Smooth muscle cell of the brain vasculature (primary cell): ENCODE measurements around the gene DDX54.
"Not testable (repeated sequence)": the region's sequence is repeated elsewhere in the genome, so short reads cannot be mapped to it uniquely, and the experiment has no call there.

Source experiments
- DNase-seq: peaks from one replicate; pipeline ENCODE4 v3.0.0-alpha.2; 2012; ENCODE audit warnings: low read depth, low spot score

Gene DDX54

DNA sequence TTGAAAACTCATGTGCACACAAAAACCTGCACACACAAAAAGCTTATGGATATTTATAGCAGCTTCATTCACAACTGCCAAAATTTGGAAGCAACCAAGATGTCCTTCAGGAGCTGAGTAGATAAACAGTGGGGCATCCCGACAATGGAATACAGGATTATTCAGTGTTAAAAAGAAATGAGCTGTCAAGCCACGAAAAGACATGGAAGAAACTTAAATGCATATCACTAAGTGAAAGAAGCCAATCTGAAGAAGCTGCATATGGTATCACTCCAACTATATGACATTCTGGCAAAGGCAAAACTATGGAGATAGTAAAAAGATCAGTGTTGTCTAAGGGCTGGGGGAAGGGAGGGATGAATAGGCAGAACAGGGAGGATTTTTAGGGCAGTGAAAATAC lies 30.7 kb upstream of the DDX54 start:
- DNase-seq = no peak

DNA sequence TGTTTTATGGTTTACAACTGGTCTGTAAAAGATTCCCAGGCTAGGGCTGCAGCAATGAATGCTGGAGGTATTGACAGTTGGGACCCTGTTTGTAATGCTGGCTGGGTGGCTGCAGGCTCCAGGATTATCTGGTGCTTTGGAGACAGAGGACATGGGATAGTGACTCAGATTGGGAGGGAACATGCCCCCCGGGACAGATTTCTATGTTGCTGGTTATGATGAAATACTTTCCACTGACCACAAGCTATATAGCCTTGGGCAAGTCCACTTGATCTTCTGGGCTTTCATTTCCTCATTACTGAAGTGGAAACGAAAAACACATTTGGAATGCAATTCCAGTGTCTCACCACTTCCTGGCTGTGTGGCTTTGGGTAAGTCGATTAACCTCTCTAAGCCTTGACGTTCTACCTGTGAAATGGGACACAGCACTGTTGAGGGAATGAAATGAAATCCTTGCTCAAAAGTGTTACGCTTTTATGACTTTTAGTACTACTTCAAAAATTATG lies 29.7 kb upstream of the DDX54 start:
- no peak for DNase-seq

DNA sequence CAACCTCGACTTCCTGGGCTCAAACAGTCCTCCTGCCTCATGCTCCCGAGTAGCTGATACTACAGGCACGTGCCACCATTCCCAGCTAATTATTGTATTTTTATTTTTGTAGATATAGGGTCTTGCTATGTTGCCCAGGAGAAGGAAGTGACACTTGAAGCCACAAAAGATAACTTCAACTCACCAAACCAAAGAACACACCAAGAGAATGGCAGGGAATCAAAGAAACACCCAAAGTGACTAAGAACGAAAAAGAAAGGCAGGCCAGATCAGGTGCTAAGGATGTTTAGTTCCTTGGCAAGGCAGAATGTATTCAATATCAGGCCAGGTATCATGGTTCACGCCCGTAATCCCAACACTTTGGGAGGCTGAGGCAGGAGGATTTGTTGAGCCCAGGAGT lies 25.9 kb upstream of the DDX54 start:
- DNase-seq = no peak

DNA sequence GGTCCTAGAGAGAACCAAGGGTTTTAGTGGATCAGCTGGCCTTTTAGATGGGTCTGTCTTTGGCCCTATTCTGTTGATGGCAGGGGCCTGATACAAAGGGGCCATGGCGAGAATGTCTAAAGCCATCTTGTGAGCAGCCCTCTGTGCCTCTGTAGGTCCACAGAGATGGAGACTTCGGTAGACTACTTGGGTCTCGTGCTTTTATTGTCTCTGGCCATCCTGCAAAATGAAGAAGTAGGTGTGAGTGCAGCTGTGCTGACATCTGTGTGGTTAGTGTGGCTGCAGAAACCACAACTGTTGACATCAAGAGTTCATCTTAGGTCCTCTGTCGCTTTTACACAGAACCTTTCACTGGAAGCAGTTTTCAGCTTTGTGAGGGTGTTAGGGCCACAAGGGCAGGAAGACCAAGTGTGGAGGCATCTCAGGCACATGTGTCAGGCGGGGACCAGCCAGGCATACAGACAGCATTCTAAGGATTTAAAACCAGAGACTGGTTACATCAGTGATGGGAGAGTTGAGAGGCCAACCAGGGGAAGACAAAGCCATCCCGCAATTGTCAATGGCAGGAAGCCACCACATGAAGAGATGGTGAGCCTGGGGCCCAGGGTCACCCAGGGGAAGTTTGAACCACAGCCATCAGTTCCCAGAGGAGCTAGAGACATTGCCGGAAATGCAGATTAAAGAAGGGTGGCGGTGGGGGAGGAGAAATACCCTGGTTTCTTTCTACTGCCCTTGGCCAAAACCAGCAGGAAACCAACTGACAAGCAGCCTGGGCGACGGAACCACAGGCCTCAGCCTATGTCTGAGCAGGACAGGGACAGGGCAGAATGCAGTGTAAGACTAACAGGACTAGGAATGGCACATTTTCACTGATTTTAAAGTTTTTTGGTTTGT lies 23.0 kb upstream of the DDX54 start:
- no peak for DNase-seq

DNA sequence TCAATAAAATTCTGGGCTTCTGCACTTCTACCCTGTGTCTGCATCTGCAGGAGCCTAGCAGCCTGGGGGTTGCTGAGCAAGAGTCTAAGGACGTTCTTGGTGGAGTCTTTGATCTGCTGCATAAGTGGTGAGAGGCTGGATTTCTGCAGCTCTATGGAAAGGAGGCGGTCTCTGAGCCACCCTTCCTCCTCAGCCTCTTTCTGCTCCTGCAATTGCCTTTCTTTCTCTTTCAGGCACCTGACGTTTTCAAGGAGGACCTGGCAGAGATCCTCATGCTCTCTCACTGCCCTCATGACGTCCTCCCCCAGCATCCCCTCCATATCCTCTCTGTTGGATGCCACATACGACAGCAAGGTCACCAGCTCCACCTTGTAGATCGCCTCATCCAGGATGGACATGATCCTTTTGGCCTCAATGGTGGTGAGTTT lies 22.3 kb upstream of the DDX54 start:
- no peak for DNase-seq

DNA sequence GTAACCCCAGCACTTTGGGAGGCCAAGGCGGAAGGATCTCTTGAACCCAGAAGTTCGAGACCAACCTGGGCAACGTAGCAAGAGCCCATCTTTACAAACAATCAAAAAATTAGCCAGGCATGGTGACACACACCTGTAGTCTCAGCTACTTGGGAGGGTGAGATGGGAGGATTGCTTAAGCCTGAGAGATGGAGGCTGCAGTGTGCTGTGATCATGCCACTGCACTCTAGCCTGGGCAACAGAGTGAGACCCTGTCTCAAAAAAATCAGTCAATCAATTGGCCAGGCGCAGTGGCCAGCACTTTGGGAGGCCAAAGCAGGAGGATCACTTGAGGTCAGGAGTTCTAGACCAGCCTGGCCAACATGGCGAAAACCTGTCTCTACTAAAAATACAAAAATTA lies 21.5 kb upstream of the DDX54 start:
- DNase-seq = not testable (repeated sequence)

DNA sequence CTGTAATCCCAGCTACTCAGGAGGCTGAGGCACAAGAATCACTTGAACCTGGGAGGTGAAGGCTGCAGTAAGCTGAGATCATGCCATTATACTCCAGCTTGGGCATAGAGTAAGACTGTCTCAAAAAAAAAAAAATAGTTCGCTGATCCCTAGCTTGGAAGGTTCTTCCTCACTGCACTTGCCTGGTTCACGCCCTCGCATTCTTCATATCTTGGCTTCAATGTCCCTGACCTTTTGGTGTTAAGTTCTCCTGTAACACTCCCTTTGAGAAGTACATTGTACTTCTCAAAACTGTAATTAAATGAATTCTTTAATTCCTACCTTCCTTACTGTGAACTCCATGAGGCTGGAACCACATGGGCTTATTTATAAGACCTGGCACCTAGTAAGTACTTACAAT lies 19.5 kb upstream of the DDX54 start:
- no peak for DNase-seq

DNA sequence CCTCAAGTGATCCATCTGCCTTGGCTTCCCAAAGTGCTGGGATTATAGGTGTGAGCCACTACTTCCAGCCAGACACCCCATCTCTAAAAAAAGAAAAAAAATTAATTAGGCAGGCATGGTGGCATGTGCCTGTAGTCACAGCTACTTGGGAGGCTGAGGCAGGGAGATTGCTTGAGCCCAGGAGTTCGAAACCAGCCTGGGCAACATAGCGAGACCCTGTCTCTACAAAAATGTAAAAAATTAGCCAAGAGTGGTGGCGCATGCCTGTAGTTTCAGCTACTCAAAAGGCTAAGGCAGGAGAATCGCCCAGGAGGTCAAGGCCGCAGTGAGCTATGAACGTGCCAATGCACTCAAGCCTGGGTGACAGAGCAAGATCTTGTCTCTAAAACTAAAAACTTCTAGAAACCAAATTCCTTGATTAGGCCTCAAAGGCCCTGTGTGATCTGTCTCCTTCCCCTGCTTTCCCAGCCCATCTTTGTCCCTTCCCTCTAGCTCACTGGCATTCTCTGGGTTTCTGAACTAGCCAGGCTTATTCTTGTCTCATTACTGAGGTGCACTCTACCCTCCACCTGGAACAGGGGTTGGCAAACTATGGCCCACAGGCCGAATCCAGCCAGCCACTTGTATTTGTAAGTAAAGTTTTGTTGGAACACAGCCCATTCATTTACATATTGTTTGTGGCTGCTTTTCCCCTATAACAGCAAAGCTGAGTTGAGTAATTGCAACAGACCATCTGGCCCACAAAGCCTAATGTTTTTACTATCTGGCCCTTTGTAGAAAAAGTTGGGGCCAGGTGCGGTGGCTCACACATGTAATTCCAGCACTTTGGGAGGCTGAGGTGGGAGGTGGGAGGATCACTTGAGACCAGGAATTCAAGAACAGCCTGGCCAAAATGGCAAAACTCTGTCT lies 18.8 kb upstream of the DDX54 start:
- DNase-seq = no peak

DNA sequence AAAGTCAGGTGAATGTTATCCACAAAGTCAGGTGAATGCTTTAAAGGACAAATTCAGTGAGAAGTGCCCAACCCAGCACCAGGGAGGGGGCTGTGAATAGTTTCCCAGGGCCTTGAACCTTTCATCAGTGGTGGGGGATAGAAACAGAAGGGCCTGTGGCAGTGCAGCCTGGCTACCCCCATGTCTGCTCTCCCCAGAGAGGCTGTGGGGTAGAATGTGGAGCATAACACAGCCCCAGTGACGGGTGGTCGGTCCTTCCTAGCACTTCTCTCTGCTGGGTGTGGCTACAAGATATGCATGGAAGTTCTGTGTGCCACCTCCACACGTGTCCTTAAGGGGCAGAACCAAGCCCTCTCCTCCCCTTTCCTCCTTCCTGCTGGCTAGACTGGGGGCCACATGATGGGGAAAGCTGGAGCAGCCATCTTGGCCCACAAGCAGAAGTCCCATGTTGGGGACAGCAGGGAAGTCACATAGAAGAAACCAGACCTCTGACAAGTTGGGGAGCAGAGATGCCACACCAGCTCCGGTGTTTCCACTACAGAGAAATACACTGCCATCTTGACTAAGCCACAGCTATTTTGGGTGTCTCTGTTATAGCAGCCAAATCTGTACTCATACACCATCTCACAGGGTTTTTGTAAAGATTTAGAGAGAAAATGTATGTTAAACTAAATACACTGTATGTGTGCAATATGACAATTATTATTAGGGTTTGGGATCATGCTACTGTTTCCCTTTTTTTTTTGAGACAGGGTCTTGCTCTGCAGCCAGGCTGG lies 17.2 kb upstream of the DDX54 start:
- no peak for DNase-seq

DNA sequence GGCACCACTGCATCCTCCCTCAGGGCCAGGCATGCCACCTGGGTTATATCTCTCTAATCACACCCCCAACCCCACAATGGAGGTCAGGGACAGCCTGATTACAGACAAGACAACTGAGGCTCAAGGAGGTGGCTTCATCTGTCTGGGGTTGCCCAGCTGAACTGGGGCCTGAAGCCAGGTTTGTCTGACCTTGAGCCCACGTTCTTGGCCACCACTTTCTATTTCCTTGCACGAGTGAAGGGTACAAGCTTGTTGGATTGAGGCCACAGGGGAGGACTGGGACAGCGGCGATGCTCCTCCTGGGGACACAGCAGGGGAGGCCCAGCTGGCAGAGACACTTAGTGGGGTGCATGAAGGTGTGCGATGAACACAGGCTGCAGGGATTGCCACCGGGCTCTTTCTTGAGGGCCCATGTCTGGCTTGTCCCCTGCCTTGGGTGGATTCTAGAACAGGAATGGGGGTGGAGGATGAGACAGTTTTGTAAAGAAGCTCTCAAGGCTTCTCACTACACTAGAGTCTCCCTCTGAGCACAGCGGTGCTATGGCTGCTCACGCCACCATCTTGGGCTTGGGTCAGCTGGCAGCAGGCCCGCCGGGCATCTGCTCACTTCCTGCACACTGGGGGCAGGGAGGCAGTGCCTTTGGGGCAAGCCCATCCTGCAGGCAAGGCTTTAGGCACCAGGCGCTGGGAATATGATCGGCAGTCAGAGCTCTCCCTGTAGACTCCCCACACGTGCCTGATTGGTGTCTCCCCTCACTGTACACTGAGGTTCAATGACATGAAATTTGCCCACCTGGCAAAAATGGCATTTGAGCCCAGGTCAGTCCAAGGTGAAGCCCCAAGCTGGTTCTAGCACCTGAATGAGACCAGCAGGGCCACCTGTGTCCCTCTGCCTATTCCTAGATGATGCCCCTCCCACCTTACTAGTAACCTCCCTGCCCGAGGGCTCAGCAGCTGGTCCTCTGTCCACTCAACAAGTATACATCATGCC lies 16.2 kb upstream of the DDX54 start:
- no peak for DNase-seq

DNA sequence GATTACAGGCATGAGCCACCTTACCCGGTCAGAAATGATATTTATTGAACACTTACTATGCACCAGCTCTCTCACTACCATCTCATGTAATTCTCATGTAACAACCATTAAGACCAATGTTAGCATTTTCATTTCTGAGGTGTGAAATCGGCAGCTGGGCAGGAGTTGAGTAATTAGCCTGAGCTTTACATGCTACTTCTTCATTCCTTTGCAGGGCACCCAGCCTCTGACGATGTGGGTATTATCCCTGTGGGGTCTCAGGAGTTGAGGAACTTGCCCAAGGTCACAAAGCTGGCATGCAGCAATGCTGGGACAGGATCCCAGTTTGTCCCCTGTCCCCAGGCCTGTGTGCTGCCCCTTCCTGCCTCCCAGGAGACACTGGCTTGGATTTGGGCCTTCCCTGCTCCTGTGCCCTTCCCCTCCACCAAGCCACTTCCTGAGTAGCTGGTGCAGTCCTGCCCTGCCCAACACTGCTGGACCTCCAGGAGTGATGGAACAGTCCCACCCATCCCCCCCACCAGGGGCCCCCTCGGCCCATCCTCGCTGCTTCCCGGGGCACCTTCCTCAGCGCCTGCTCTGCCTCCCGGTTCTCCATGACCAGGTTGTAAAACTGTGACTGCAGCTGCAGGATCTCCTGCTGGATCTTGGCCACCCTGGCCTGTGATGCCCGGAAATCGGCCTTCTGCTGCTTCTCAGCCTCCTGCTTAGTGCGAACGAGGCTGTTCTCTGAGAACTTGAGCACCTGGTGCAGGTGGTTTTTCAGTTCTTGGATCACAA lies 14.9 kb upstream of the DDX54 start:
- DNase-seq = no peak

DNA sequence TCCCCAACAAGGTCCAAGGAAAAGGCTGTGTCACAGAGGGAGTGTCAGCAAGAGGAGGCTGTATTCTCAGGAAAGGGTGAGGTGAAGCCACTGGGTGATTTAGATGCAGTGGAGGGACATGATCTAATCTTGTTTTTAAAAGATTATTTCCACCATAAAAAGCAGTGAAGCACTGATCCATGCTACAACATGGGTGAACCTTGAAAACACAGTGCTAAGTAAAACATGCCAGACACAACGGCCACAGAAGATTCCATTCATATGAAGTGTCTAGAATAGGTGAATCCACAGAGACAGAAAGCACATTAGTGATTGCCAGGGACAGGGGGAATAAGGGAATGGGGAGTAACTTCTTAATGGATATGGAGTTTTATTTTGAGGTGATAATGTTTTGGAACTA lies 13.0 kb upstream of the DDX54 start:
- DNase-seq = no peak

DNA sequence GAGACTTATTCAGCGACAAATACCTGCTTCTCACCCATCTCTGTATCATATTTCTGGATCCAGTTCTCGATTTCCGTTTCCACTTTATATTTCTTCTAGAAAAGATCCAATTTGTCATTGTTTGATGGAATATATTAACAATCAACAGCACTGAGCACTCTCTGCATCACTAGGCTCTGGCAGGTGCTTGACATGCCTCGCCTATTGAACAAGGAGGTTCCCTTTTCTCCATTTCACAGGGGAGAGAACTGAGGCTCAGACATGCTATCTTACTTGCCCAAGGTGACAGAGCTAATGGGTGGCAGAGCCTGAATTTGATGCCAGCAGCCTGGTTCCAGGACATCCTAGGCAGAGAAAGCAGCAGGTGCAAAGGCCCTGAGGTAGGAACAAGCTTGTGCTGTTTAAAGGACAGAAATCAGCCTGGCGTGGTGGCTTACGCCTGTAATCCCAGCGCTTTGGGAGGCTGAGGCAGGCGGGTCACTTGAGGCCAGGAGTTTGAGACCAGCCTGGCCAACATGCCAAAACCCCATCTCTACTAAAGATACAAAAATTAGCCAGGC lies 12.3 kb upstream of the DDX54 start:
- no peak for DNase-seq

DNA sequence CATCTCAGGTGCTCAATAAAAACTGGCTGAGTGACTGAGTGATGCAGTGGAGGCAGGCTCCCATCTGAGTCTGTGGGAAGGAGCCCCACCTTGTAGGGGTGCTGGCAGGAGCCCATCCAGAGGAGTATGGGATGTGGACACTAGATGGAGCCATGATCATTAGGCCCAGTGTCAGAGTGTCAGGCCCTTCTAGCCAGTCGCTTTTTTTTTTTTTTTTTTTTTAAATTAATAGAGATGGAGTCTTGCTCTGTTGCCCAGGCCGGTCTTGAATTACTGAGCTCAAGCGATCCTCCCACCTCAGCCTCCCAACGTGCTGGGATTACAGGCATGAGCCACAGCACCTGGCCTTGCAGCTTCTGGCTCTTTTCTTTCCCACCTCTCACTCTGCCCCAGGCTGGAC lies 11.7 kb upstream of the DDX54 start:
- DNase-seq = no peak

DNA sequence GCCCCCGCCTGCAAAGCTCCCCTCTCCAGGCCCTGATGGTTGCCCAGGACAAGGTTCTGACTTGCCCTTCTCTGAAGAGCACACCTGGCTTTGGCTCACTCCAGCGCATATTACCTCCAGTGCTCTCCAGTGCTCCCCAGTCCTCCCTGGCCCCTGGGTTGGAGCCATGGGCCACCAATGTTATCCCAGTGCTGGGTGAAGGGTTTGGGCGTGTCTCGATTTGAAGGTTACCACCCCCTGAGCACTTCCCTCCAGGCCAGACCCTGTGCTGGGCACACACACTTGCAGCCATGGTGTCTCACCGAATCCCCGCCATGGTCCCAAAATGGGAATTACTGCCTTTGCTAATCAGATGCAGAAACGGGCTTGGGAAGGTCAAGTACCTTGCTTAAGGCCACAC lies 11.3 kb upstream of the DDX54 start:
- DNase-seq = no peak

DNA sequence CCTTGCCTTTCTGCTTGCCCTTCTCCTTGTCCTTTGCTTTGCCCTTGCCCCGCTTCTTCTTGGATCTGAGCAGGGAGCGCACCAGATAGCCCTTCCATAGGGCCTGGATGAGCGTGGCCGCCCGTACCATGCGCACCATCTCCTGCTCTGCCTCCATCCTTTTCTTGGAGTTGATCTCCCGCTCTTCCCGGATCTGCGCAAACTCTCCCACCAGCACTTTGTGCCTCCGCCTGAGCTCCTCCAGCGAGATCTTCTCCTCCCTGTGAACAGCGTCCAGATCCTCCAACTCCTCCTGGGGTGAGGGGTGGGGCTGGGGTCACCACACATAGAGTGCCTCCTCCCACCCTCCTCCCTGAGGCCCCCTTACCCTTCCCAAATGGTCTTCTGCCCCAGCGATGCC lies 10.3 kb upstream of the DDX54 start:
- DNase-seq = no peak

DNA sequence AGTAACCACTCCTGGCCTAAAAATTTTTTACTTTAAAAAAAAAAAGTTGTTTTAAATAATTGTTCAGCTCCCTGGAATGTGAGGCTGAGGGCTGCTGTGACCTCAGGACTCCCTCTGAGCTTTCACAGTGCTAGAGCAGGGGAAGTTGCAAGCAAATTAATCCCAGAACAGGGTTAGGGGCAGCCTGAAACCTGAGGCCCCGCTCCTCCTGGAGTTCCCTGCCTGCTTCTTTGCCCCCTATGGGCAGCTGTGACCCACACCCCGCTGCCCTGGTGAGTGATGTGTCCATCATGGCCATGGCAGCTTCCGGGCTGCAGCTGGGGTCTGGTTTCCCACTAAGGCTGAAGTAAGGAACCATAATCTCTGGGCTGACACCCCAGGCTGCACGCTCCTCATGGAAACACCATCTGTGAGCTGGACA lies 9.7 kb upstream of the DDX54 start:
- peak; percentile 65 for DNase-seq

DNA sequence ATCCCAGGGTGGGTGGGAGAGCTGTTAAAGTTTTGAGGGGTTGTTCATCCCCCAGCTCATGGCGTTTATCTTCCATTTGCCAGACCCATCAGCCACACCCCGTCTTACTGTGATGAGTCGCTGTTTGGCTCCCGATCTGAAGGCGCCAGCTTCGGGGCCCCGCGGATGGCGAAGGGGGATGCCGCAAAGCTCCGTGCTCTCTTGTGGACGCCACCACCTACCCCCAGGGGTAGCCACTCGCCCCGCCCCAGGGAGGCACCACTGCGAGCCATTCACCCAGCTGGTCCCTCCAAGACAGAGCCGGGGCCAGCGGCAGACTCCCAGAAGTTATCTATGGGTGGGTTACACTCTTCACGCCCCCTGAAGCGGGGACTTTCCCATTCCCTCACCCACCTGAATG lies 5.9 kb upstream of the DDX54 start:
- no peak for DNase-seq

DNA sequence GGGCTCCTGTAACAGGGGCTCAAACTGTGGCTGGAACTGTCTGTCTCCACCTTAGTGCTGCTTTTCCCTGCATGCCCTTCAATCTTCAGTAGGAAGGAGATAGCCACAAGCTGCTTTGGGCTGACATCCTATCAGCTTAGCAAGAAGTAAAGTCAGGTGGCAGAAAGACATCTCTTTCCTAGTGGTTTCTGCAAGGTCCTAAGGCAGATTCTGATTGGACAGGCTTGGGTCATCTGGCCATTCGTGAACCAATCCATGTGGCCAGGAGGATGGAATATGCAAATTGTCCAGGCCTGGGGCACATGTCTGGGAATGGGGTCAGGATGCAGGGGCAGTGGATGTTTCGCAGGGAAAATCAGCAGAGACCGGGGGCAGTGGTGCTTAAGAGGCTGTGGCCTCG lies 5.5 kb upstream of the DDX54 start:
- DNase-seq = no peak
